Breast epithelium (tissue), 3 donors: ENCODE results near the gene ASXL1.

Experiments used
- POLR2A ChIP-seq: fragments of 450-650 bp; IDR thresholded peaks from one replicate; pipeline ENCODE4 v1.6.1; 2016; ENCODE audit warnings: antibody characterized with exemption, mild to moderate bottlenecking, moderate library complexity
- POLR2AphosphoS5 ChIP-seq, 3 donors: sonication (generic); formaldehyde crosslinking; IDR thresholded peaks; one replicate each; pipeline ENCODE4 v1.6.1; 2017; ENCODE audit warnings: antibody characterized with exemption in 3 of 3
- TF ChIP-seq, protein P1 (sequence below), 3 donors: fragments of 450-650 bp; IDR thresholded peaks; one replicate each; pipeline ENCODE4 v1.5.1; 2016 to 2017; ENCODE audit warnings: antibody characterized with exemption in 3 of 3, mild to moderate bottlenecking in 3 of 3, moderate library complexity in 3 of 3

DNA sequence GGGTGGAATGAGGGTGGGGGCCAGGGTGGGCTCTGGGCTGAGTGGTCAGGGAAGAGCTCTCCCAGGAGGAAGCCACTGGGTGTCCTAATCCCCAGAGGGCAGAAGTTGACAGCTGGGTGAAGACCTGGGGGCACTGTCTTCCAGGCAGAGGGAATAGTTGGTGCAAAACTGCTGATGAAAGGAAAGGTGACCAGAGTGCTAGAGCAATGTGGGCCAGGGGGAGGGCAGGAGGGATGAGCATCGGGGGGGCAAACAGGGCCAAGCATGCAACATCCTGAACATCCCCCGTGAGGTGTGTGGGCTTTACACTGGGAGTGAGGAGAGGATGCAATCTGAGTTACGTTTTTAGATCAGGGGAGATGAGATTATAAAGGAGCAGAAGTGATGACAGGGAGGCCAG is 129.2 kb downstream of the ASXL1 start:
- TF ChIP-seq POLR2A (no peak), POLR2AphosphoS5 (IDR thresholded peaks at IDR 0.05) (no peak)
- TF ChIP-seq, protein P1, sequence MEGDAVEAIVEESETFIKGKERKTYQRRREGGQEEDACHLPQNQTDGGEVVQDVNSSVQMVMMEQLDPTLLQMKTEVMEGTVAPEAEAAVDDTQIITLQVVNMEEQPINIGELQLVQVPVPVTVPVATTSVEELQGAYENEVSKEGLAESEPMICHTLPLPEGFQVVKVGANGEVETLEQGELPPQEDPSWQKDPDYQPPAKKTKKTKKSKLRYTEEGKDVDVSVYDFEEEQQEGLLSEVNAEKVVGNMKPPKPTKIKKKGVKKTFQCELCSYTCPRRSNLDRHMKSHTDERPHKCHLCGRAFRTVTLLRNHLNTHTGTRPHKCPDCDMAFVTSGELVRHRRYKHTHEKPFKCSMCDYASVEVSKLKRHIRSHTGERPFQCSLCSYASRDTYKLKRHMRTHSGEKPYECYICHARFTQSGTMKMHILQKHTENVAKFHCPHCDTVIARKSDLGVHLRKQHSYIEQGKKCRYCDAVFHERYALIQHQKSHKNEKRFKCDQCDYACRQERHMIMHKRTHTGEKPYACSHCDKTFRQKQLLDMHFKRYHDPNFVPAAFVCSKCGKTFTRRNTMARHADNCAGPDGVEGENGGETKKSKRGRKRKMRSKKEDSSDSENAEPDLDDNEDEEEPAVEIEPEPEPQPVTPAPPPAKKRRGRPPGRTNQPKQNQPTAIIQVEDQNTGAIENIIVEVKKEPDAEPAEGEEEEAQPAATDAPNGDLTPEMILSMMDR (IDR thresholded peaks at IDR 0.05): no peak
